Smooth muscle cell (in vitro differentiated cells): Measurements from ENCODE around the gene TCTN2. TPM values are rescaled to one million over a fixed set of nuclear protein-coding genes. Genes with fewer than 3 reads are reported as not detected.

Experiments
- DNase-seq: peaks from one replicate; lab custom pipeline; 2025; ENCODE audit not compliant: unreplicated experiment; lab: John Stamatoyannopoulos, UW
- H2AFZ ChIP-seq: fragments of 200-600 bp; sonication (generic); 2 replicates; pipeline ENCODE4 v1.6.0; 2016; ENCODE audit warnings: antibody characterized with exemption, low read depth, mild to moderate bottlenecking
- H3F3A ChIP-seq: fragments of 200-600 bp; sonication (generic); 2 replicates; pipeline ENCODE4 v1.6.0; 2017; ENCODE audit warnings: antibody characterized with exemption, low read depth
- H3K27ac ChIP-seq: fragments of 200-600 bp; sonication (generic); 2 replicates; pipeline ENCODE4 v1.5.1; 2016; ENCODE audit warnings: low read depth, mild to moderate bottlenecking
- H3K27me3 ChIP-seq: fragments of 200-600 bp; sonication (generic); 2 replicates; pipeline ENCODE4 v1.6.1; 2016; ENCODE audit warnings: low read depth, mild to moderate bottlenecking
- H3K36me3 ChIP-seq: fragments of 200-600 bp; sonication (generic); 2 replicates; pipeline ENCODE4 v1.5.1; 2016; ENCODE audit warnings: low read depth
- H3K4me1 ChIP-seq: fragments of 200-600 bp; sonication (generic); 2 replicates; pipeline ENCODE4 v1.5.1; 2016; ENCODE audit warnings: low read depth
- H3K4me2 ChIP-seq: fragments of 200-600 bp; sonication (generic); 2 replicates; pipeline ENCODE4 v1.6.0; 2016; ENCODE audit warnings: mild to moderate bottlenecking
- H3K4me3 ChIP-seq: fragments of 200-600 bp; sonication (generic); 2 replicates; pipeline ENCODE4 v1.5.1; 2016; ENCODE audit warnings: mild to moderate bottlenecking
- H3K79me2 ChIP-seq: fragments of 200-600 bp; sonication (generic); 2 replicates; pipeline ENCODE4 v1.6.0; 2016; ENCODE audit warnings: low read depth, mild to moderate bottlenecking
- H3K9ac ChIP-seq: fragments of 200-600 bp; sonication (generic); 2 replicates; pipeline ENCODE4 v1.6.0; 2016; ENCODE audit warnings: low read depth
- H3K9me3 ChIP-seq: fragments of 200-600 bp; sonication (generic); replicated peaks from 2 replicates; pipeline ENCODE4 v1.5.1; 2016; ENCODE audit warnings: low read depth
- H4K20me1 ChIP-seq: fragments of 200-600 bp; sonication (generic); 2 replicates; pipeline ENCODE4 v1.6.0; 2016; ENCODE audit warnings: low read depth
- CTCF ChIP-seq: fragments of 200-600 bp; sonication (generic); IDR thresholded peaks from 2 replicates; pipeline ENCODE4 v1.5.1; 2017; ENCODE audit warnings: borderline replicate concordance, mild to moderate bottlenecking, antibody characterized with exemption; ENCODE audit not compliant: insufficient read depth, poor library complexity, severe bottlenecking
- WGBS: methylation state at CpG from one replicate; pipeline ENCODE4 v1.1.7; 2016; ENCODE audit warnings: low lambda C conversion rate; 5-methylcytosine and 5-hydroxymethylcytosine counted together
- polyA plus RNA-seq: library from polyadenylated mRNA; unstranded; fragments of >200 nt; fragmentation: Nextera tagmentation; extraction: Ambion mirVana; gene quantifications from 2 replicates; pipeline ENCODE4 v1.2.1, GENCODE V29; 2016
- total RNA-seq: library from RNA; depleted of rRNA; stranded (reverse); fragments of >200 nt; gene quantifications from 2 replicates; pipeline ENCODE4 v1.2.3, GENCODE V29; 2014

The TCTN2 gene
- total and polyA plus RNA-seq, 2 experiments from 2014 or later, result 2.8 to 11.5 TPM

GRCh38 chr12:123634142-123634561 lies 36.8 kb upstream of the TCTN2 start:
- Histone ChIP-seq H2AFZ (peak overlapping the region; percentile 53), H3F3A (no peaks in the 10 kb centered on the region), H3K4me3 (peak overlapping the region; percentile 78), H3K79me2 (peaks cover 30% of the 10 kb centered on the region), H3K9me3 (no peaks in the 10 kb centered on the region), H4K20me1 (no peaks in the 10 kb centered on the region), H3K9ac (peak overlapping the region; percentile 90), H3K27me3 (no peaks in the 10 kb centered on the region), H3K4me2 (peak overlapping the region; percentile 88), H3K27ac (peak overlapping the region; percentile 80), H3K4me1 (no peaks in the 10 kb centered on the region), H3K36me3 (peaks cover 3% of the 10 kb centered on the region)
- no peak for DNase-seq
- WGBS, result 21% methylated on average over 19 of the region's 19 CpGs
- TF ChIP-seq CTCF, result no peak

- WGBS, result 89% methylated on average over 7 of the region's 7 CpGs
- Histone ChIP-seq H3K4me3 (no peak overlapping the region), H2AFZ (no peak overlapping the region), H3K9me3 (no peaks in the 10 kb centered on the region), H4K20me1 (no peaks in the 10 kb centered on the region), H3K79me2 (peaks cover 5% of the 10 kb centered on the region), H3K27me3 (no peaks in the 10 kb centered on the region), H3K4me1 (no peaks in the 10 kb centered on the region), H3K9ac (no peak overlapping the region), H3K27ac (no peak overlapping the region), H3F3A (no peaks in the 10 kb centered on the region), H3K36me3 (peaks cover 12% of the 10 kb centered on the region), H3K4me2 (no peak overlapping the region)
- TF ChIP-seq CTCF, result no peak
- DNase-seq, result no peak
Observed at GRCh38 chr12:123643911-123644310, 27.0 kb upstream of the TCTN2 start.

GRCh38 chr12:123645380-123645779 lies 25.5 kb upstream of the TCTN2 start:
- Histone ChIP-seq H3K36me3 (peaks cover 12% of the 10 kb centered on the region), H4K20me1 (no peaks in the 10 kb centered on the region), H3K79me2 (no peaks in the 10 kb centered on the region), H3K4me2 (no peak overlapping the region), H3K27me3 (no peaks in the 10 kb centered on the region), H2AFZ (no peak overlapping the region), H3K27ac (no peak overlapping the region), H3K4me3 (no peak overlapping the region), H3F3A (no peaks in the 10 kb centered on the region), H3K9ac (no peak overlapping the region), H3K9me3 (no peaks in the 10 kb centered on the region), H3K4me1 (no peaks in the 10 kb centered on the region)
- no peak for TF ChIP-seq CTCF
- 98% methylated on average over 3 of the region's 3 CpGs for WGBS
- DNase-seq, result no peak

GRCh38 chr12:123645878-123646277 lies 25.0 kb upstream of the TCTN2 start:
- Histone ChIP-seq H3K4me2 (no peak overlapping the region), H3F3A (no peaks in the 10 kb centered on the region), H3K9ac (no peak overlapping the region), H3K9me3 (no peaks in the 10 kb centered on the region), H2AFZ (no peak overlapping the region), H3K4me3 (no peak overlapping the region), H3K79me2 (no peaks in the 10 kb centered on the region), H3K36me3 (peaks cover 16% of the 10 kb centered on the region), H3K27me3 (no peaks in the 10 kb centered on the region), H4K20me1 (no peaks in the 10 kb centered on the region), H3K27ac (no peak overlapping the region), H3K4me1 (no peaks in the 10 kb centered on the region)
- DNase-seq, result no peak
- TF ChIP-seq CTCF, result no peak
- WGBS, result 98% methylated on average over 5 of the region's 5 CpGs
